ENCODE measurements around the gene ACSM6. TPM values are rescaled to one million over a fixed set of nuclear protein-coding genes. Genes with fewer than 3 reads are reported as not detected.

ACSM6 gene
- total and polyA plus RNA-seq, 2 donors (not counting 3 experiments of a cell fraction or from before 2014, with no cell fraction given) = not detected

DNA sequence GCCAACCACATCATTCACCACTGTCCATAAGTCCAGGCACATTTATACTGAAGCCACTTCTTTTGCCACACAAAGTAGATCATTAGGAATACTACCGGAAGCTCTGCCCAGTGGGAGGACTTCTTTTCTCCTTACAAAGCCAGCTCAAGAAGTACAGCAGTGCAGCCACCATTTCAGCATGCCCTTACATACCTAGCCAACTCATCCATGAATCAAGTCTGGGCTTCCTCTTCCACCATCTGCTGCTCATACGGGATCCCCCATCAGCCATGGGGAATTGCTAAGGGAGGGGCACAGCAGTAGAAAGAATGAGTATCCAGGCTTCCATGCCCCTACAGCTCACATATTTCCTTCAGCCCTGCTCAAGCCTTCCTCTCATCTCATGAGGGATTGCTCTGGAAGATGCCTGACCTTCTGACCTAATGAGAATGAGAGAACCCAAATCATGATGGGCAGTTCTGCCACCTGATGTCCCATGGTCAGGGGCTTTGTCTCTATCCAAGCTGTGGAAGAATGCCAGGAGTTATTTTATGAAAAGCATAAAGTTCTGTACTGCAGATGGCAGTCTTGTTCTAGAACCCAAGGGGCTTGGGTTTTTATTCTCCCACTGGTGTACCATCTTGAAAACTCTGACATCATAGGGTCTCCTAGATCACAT is 39.5 kb downstream of the ACSM6 start:
- CTCF ChIA-PET = interaction anchor here (1.2 to 4.7 kb wide), 3 partner anchors 10 to 23 kb away, joined by 4 to 32 read pairs (median 6); no protein-coding TSS in a partner anchor
- FAIRE-seq (no peak), DNase-seq (ENCODE audit: low read depth, low spot score) (no peak)
- no peaks in the 10 kb centered on the region for H3K9me1 ChIP-seq (replicated peaks; ENCODE audit: control insufficient read depth, extremely low read depth, insufficient read depth, low read length)
- intact Hi-C loops (cut with micrococcal nuclease) (no loop called here), dilution Hi-C loops (cut with MboI; ENCODE audit: extremely low pct_ligation_motif_present, low sequenced_read_pairs) (no loop called here)
- H3K36me3 ChIP-seq (ENCODE audit: control insufficient read depth in 2 of 2, extremely low read depth in 1 of 2, insufficient read depth in 2 of 2, low read length in 2 of 2) = peaks cover 0 to 16% of the 10 kb centered on the region in 2 experiments
- no peaks in the 10 kb centered on the region for H3K27me3 ChIP-seq (ENCODE audit: control insufficient read depth in 2 of 2, insufficient read depth in 2 of 2, low read length in 2 of 2)
- no peak overlapping the region for H2AFZ ChIP-seq (ENCODE audit: low read depth, low read length)
- TF ChIP-seq CTCF (IDR thresholded peaks at IDR 0.05; ENCODE audit: extremely low read depth in 1 of 2, insufficient read depth in 1 of 2, low read depth in 1 of 2, low read length in 2 of 2) = no peak
- TF ChIP-seq, protein P1, sequence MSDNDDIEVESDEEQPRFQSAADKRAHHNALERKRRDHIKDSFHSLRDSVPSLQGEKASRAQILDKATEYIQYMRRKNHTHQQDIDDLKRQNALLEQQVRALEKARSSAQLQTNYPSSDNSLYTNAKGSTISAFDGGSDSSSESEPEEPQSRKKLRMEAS (IDR thresholded peaks at IDR 0.05; ENCODE audit: insufficient read depth, insufficient read length) = no peak
- no peak for TF ChIP-seq FOS (IDR thresholded peaks at IDR 0.05; ENCODE audit: borderline replicate concordance, insufficient read depth, low read length)
- TF ChIP-seq GATA2 (IDR thresholded peaks at IDR 0.05; ENCODE audit: insufficient read depth, insufficient read length, low read depth, low read length) = no peak
- TF ChIP-seq EZH2 (IDR thresholded peaks at IDR 0.05; ENCODE audit: borderline replicate concordance, low read depth, low read length, severe bottlenecking) = no peak
- TF ChIP-seq MYC (IDR thresholded peaks at IDR 0.05; ENCODE audit: low read depth, low read length) = no peak
- no peak for TF ChIP-seq JUN (IDR thresholded peaks at IDR 0.05; ENCODE audit: borderline replicate concordance, insufficient read depth, insufficient read length, low read depth)
- TF ChIP-seq POLR2AphosphoS5 (IDR thresholded peaks at IDR 0.05; ENCODE audit: insufficient read depth, low read depth, low read length) = no peak
- no peak for TF ChIP-seq POLR2A (IDR thresholded peaks at IDR 0.05; ENCODE audit: low read depth, low read length)
- H3K4me1 ChIP-seq (ENCODE audit: control insufficient read depth, extremely low read depth, insufficient read depth, low read length) = peaks cover 23% of the 10 kb centered on the region
- no peak overlapping the region for H3K4me2 ChIP-seq (ENCODE audit: insufficient read depth, low read length)
- no peaks in the 10 kb centered on the region for H3K9me3 ChIP-seq (replicated peaks; ENCODE audit: control insufficient read depth, insufficient read depth, low read length)
- no TSS peak for BruUV-seq (replicated peaks)
- no peaks in the 10 kb centered on the region for H4K20me1 ChIP-seq (replicated peaks; ENCODE audit: control insufficient read depth, extremely low read depth, insufficient read depth, low read length)
- H3K27ac ChIP-seq (ENCODE audit: insufficient read depth, low read depth, low read length) = no peak overlapping the region
- no peak overlapping the region for H3K9ac ChIP-seq (replicated peaks; ENCODE audit: extremely low read depth, insufficient read depth, low read length)
- H3K4me3 ChIP-seq (replicated peaks in 1 of 3; ENCODE audit: insufficient read depth in 1 of 3, low read depth in 1 of 3, low read length in 3 of 3) = no peak overlapping the region
- POLR2A ChIA-PET = interaction anchor here (0.6 kb wide), 1 partner anchor 245 kb away, joined by 5 read pairs; no protein-coding TSS in a partner anchor
- H3K79me2 ChIP-seq (ENCODE audit: control insufficient read depth, insufficient read depth, low read length) = no peaks in the 10 kb centered on the region

All from endothelial cell of umbilical vein (primary cell).